GM11168 (cell line): ENCODE results near the gene PLAAT3.
"Not testable (repeated sequence)": the region's sequence is repeated elsewhere in the genome, so short reads cannot be mapped to it uniquely, and the experiment has no call there.

Source experiments
- in situ Hi-C: fragments of 300-500 bp; cut with MboI; formaldehyde crosslinking; loops from one replicate; pipeline ENCODE4 v1.12.0; 2022; ENCODE audit warnings: low sequenced_read_pairs; ENCODE audit not compliant: unreplicated experiment

PLAAT3 gene

GRCh38 chr11:63572026-63572688 lies 42.1 kb downstream of the PLAAT3 start:
- in situ Hi-C loops, result no loop called here

- in situ Hi-C loops, result no loop called here
Observed at GRCh38 chr11:63569570-63569969, 44.7 kb downstream of the PLAAT3 start.

- in situ Hi-C loops, result no loop called here
Observed at GRCh38 chr11:63567044-63567840, 47.0 kb downstream of the PLAAT3 start.

GRCh38 chr11:63564784-63565350 lies 49.4 kb downstream of the PLAAT3 start:
- in situ Hi-C loops, result no loop called here

- in situ Hi-C loops, result no loop called here
Observed at GRCh38 chr11:63564056-63564774, 50.0 kb downstream of the PLAAT3 start.

GRCh38 chr11:63563201-63564055 lies 50.8 kb downstream of the PLAAT3 start, which contains the start of gene PLAAT2:
Gene PLAAT2, minus strand, starts transcription at chr11:63563379. Its CDS starts 55 bp downstream, at chr11:63563324.
- in situ Hi-C loops, result no loop called here

GRCh38 chr11:63560506-63561180 lies 53.6 kb downstream of the PLAAT3 start:
- in situ Hi-C loops, result no loop called here

- in situ Hi-C loops, result no loop called here
Observed at GRCh38 chr11:63558459-63559157, 55.6 kb downstream of the PLAAT3 start.

GRCh38 chr11:63557570-63557969 lies 56.7 kb downstream of the PLAAT3 start:
- in situ Hi-C loops, result no loop called here

- in situ Hi-C loops, result no loop called here
Observed at GRCh38 chr11:63556404-63557013, 57.7 kb downstream of the PLAAT3 start.

GRCh38 chr11:63554877-63555223 lies 59.4 kb downstream of the PLAAT3 start:
- in situ Hi-C loops, result no loop called here

GRCh38 chr11:63553759-63554158 lies 60.5 kb downstream of the PLAAT3 start:
- in situ Hi-C loops, result no loop called here

- in situ Hi-C loops, result no loop called here
Observed at GRCh38 chr11:63552921-63553320, 61.3 kb downstream of the PLAAT3 start.

- in situ Hi-C loops, result no loop called here
Observed at GRCh38 chr11:63551889-63552266, 62.4 kb downstream of the PLAAT3 start.

- in situ Hi-C loops, result no loop called here
Observed at GRCh38 chr11:63551091-63551888, 62.9 kb downstream of the PLAAT3 start.

GRCh38 chr11:63550156-63550700 lies 64.0 kb downstream of the PLAAT3 start:
- in situ Hi-C loops, result not testable (repeated sequence)

- in situ Hi-C loops, result no loop called here
Observed at GRCh38 chr11:63549411-63549810, 64.8 kb downstream of the PLAAT3 start.
